IgD-negative memory B cell (primary cell): ENCODE results near the gene PRKN. TPM values are rescaled to one million over a fixed set of nuclear protein-coding genes. Genes with fewer than 3 reads are reported as not detected.
A peak's percentile ranks its signal among the peaks of the same experiment; 100 is the strongest.

Source experiments
- H3K27ac Mint-ChIP-seq, 3 donors: one replicate each; pipeline ENCODE4 v1.8.0; 2020 to 2022; ENCODE audit warnings: mild to moderate bottlenecking in 3 of 3, mixed read lengths in 3 of 3, moderate library complexity in 1 of 3
- H3K27me3 Mint-ChIP-seq: one replicate; pipeline ENCODE4 v1.8.0; 2021; ENCODE audit warnings: mixed read lengths
- H3K36me3 Mint-ChIP-seq: one replicate; pipeline ENCODE4 v1.8.0; 2020; ENCODE audit warnings: mild to moderate bottlenecking, mixed read lengths
- H3K4me1 Mint-ChIP-seq, 3 donors: one replicate each; pipeline ENCODE4 v1.8.0; 2020 to 2022; ENCODE audit warnings: mixed read lengths in 3 of 3, mild to moderate bottlenecking in 1 of 3
- H3K4me3 Mint-ChIP-seq, 4 donors: one replicate each; pipeline ENCODE4 v1.8.0; 2020 to 2022; ENCODE audit warnings: mild to moderate bottlenecking in 4 of 4, mixed read lengths in 4 of 4, moderate library complexity in 3 of 4
- H3K9me3 Mint-ChIP-seq, 3 donors: one replicate each; pipeline ENCODE4 v1.8.0; 2020 to 2021; ENCODE audit warnings: mixed read lengths in 3 of 3, mild to moderate bottlenecking in 1 of 3
- polyA plus RNA-seq: library from polyadenylated mRNA; unstranded; fragments of 300-500 nt; fragmentation: Illumina TruSeq; gene quantifications from one replicate; pipeline ENCODE4 v1.2.3, GENCODE V29; 2021

PRKN gene
- polyA plus RNA-seq, 1 donor from 2014 or later: 0.55 TPM

GRCh38 chr6:162118706-162119105 is 608.9 kb downstream of the PRKN start:
- H3K4me1 Mint-ChIP-seq: no peaks in the 10 kb centered on the region
- peaks cover 3% of the 10 kb centered on the region for H3K36me3 Mint-ChIP-seq
- H3K27me3 Mint-ChIP-seq: no peaks in the 10 kb centered on the region

GRCh38 chr6:162116902-162117525 is 610.6 kb downstream of the PRKN start:
- Mint-ChIP-seq H3K4me1 (no peaks in the 10 kb centered on the region), H3K4me3 (no peak overlapping the region), H3K27me3 (no peaks in the 10 kb centered on the region), H3K36me3 (no peaks in the 10 kb centered on the region), H3K27ac (no peak overlapping the region), H3K9me3 (peaks cover 0 to 7% (median 2%) of the 10 kb centered on the region in 3 donors)

More at GRCh38 chr6:162118706-162119105, 608.9 kb downstream of the PRKN start:
- Mint-ChIP-seq H3K4me3 (no peak overlapping the region), H3K27ac (no peak overlapping the region), H3K9me3 (peaks cover 0 to 7% (median 0%) of the 10 kb centered on the region in 3 donors)

GRCh38 chr6:162109480-162110050 is 618.0 kb downstream of the PRKN start:
- Mint-ChIP-seq H3K4me3 (no peak overlapping the region), H3K36me3 (no peaks in the 10 kb centered on the region), H3K4me1 (no peaks in the 10 kb centered on the region), H3K27me3 (no peaks in the 10 kb centered on the region), H3K9me3 (peaks cover 0 to 4% (median 3%) of the 10 kb centered on the region in 3 donors), H3K27ac (no peak overlapping the region)

GRCh38 chr6:162108041-162108440 is 619.5 kb downstream of the PRKN start:
- Mint-ChIP-seq H3K4me3 (no peak overlapping the region), H3K4me1 (no peaks in the 10 kb centered on the region), H3K27ac (peak overlapping the region in 1 of 3 donors; percentile 35), H3K27me3 (no peaks in the 10 kb centered on the region), H3K9me3 (peaks cover 0 to 3% (median 1%) of the 10 kb centered on the region in 3 donors), H3K36me3 (no peaks in the 10 kb centered on the region)

GRCh38 chr6:162100096-162100495 is 627.5 kb downstream of the PRKN start:
- Mint-ChIP-seq H3K4me3 (no peak overlapping the region), H3K9me3 (peaks cover 2 to 16% (median 15%) of the 10 kb centered on the region in 3 donors), H3K27me3 (no peaks in the 10 kb centered on the region), H3K36me3 (no peaks in the 10 kb centered on the region), H3K4me1 (peaks cover 0 to 3% (median 0%) of the 10 kb centered on the region in 3 donors), H3K27ac (no peak overlapping the region)

GRCh38 chr6:162099685-162100084 is 627.9 kb downstream of the PRKN start:
- Mint-ChIP-seq H3K27ac (no peak overlapping the region), H3K36me3 (no peaks in the 10 kb centered on the region), H3K4me1 (peaks cover 0 to 3% (median 0%) of the 10 kb centered on the region in 3 donors), H3K4me3 (no peak overlapping the region), H3K27me3 (no peaks in the 10 kb centered on the region), H3K9me3 (peaks cover 2 to 18% (median 16%) of the 10 kb centered on the region in 3 donors)

- H3K27me3 Mint-ChIP-seq: no peaks in the 10 kb centered on the region
- peaks cover 7 to 19% (median 12%) of the 10 kb centered on the region in 3 donors for H3K9me3 Mint-ChIP-seq
- H3K4me1 Mint-ChIP-seq: peaks cover 0 to 2% (median 0%) of the 10 kb centered on the region in 3 donors
- peaks cover 2% of the 10 kb centered on the region for H3K36me3 Mint-ChIP-seq
- no peak overlapping the region for H3K27ac Mint-ChIP-seq
- H3K4me3 Mint-ChIP-seq: no peak overlapping the region
Observed at GRCh38 chr6:162092816-162093502, 634.6 kb downstream of the PRKN start.

GRCh38 chr6:162090734-162091133 is 636.8 kb downstream of the PRKN start:
- Mint-ChIP-seq H3K9me3 (peaks cover 5 to 10% (median 7%) of the 10 kb centered on the region in 3 donors), H3K4me1 (peaks cover 0 to 2% (median 0%) of the 10 kb centered on the region in 3 donors), H3K27me3 (no peaks in the 10 kb centered on the region), H3K36me3 (peaks cover 2% of the 10 kb centered on the region), H3K27ac (no peak overlapping the region), H3K4me3 (no peak overlapping the region)

- H3K4me3 Mint-ChIP-seq: no peak overlapping the region
- H3K27me3 Mint-ChIP-seq: no peaks in the 10 kb centered on the region
- H3K27ac Mint-ChIP-seq: no peak overlapping the region
- peaks cover 0 to 7% (median 5%) of the 10 kb centered on the region in 3 donors for H3K9me3 Mint-ChIP-seq
- peaks cover 0 to 2% (median 0%) of the 10 kb centered on the region in 3 donors for H3K4me1 Mint-ChIP-seq
- H3K36me3 Mint-ChIP-seq: peaks cover 2% of the 10 kb centered on the region
Observed at GRCh38 chr6:162088091-162088490, 639.5 kb downstream of the PRKN start.

GRCh38 chr6:162085561-162085960 is 642.0 kb downstream of the PRKN start:
- H3K27ac Mint-ChIP-seq: no peak overlapping the region
- H3K36me3 Mint-ChIP-seq: peaks cover 2% of the 10 kb centered on the region
- H3K27me3 Mint-ChIP-seq: no peaks in the 10 kb centered on the region
- peaks cover 0 to 2% (median 0%) of the 10 kb centered on the region in 3 donors for H3K4me1 Mint-ChIP-seq
- peaks cover 0 to 9% (median 7%) of the 10 kb centered on the region in 3 donors for H3K9me3 Mint-ChIP-seq
- no peak overlapping the region for H3K4me3 Mint-ChIP-seq

GRCh38 chr6:162082520-162082919 is 645.0 kb downstream of the PRKN start:
- Mint-ChIP-seq H3K36me3 (no peaks in the 10 kb centered on the region), H3K4me1 (no peaks in the 10 kb centered on the region), H3K4me3 (no peak overlapping the region), H3K27ac (no peak overlapping the region), H3K27me3 (no peaks in the 10 kb centered on the region), H3K9me3 (peaks cover 0 to 4% (median 0%) of the 10 kb centered on the region in 3 donors)

- peaks cover 0 to 7% (median 4%) of the 10 kb centered on the region in 3 donors for H3K9me3 Mint-ChIP-seq
- no peaks in the 10 kb centered on the region for H3K36me3 Mint-ChIP-seq
- H3K4me1 Mint-ChIP-seq: no peaks in the 10 kb centered on the region
- no peaks in the 10 kb centered on the region for H3K27me3 Mint-ChIP-seq
- H3K27ac Mint-ChIP-seq: no peak overlapping the region
- no peak overlapping the region for H3K4me3 Mint-ChIP-seq
Observed at GRCh38 chr6:162078667-162079066, 648.9 kb downstream of the PRKN start.

GRCh38 chr6:162078126-162078525 is 649.4 kb downstream of the PRKN start:
- no peaks in the 10 kb centered on the region for H3K36me3 Mint-ChIP-seq
- H3K27ac Mint-ChIP-seq: no peak overlapping the region
- H3K4me1 Mint-ChIP-seq: no peaks in the 10 kb centered on the region
- H3K9me3 Mint-ChIP-seq: peaks cover 0 to 7% (median 4%) of the 10 kb centered on the region in 3 donors
- H3K27me3 Mint-ChIP-seq: no peaks in the 10 kb centered on the region
- no peak overlapping the region for H3K4me3 Mint-ChIP-seq

- peaks cover 2 to 10% (median 3%) of the 10 kb centered on the region in 3 donors for H3K9me3 Mint-ChIP-seq
- no peaks in the 10 kb centered on the region for H3K36me3 Mint-ChIP-seq
- no peak overlapping the region for H3K27ac Mint-ChIP-seq
- H3K27me3 Mint-ChIP-seq: no peaks in the 10 kb centered on the region
- no peak overlapping the region for H3K4me3 Mint-ChIP-seq
- H3K4me1 Mint-ChIP-seq: no peaks in the 10 kb centered on the region
Observed at GRCh38 chr6:162076816-162077215, 650.8 kb downstream of the PRKN start.

- no peaks in the 10 kb centered on the region for H3K27me3 Mint-ChIP-seq
- H3K4me3 Mint-ChIP-seq: no peak overlapping the region
- peaks cover 2 to 17% (median 5%) of the 10 kb centered on the region in 3 donors for H3K9me3 Mint-ChIP-seq
- no peak overlapping the region for H3K27ac Mint-ChIP-seq
- H3K36me3 Mint-ChIP-seq: no peaks in the 10 kb centered on the region
- no peaks in the 10 kb centered on the region for H3K4me1 Mint-ChIP-seq
Observed at GRCh38 chr6:162074641-162075275, 652.8 kb downstream of the PRKN start.
